Activated T-cell treated with anti-CD3 and anti-CD28 coated beads, Interleukin-2, amount 50 U/mL, for 72 hours (primary cell): Measurements from ENCODE around the gene SEPTIN12. TPM values are rescaled to one million over a fixed set of nuclear protein-coding genes. Genes with fewer than 3 reads are reported as not detected.
"Not testable (repeated sequence)": the region's sequence is repeated elsewhere in the genome, so short reads cannot be mapped to it uniquely, and the experiment has no call there.

Source experiments
- ATAC-seq, 2 donors: fragments of 150-1000 bp; cut with Tn5 transposase; replicated peaks in 1 of 2; 2 replicates each; pipeline ENCODE4 v1.10.0; 2021; ENCODE audit warnings: moderate library complexity in 2 of 2, mild to moderate bottlenecking in 1 of 2
- DNase-seq, 2 donors: peaks; one replicate each; pipeline ENCODE4 v3.0.0; 2021 to 2022; ENCODE audit warnings: mixed read lengths in 1 of 2
- H3K27ac Mint-ChIP-seq: one replicate; pipeline ENCODE4 v1.8.0; 2022; ENCODE audit warnings: mild to moderate bottlenecking, moderate library complexity, mixed read lengths
- H3K27me3 Mint-ChIP-seq: one replicate; pipeline ENCODE4 v1.8.0; 2022; ENCODE audit warnings: low read depth, mixed read lengths
- H3K36me3 Mint-ChIP-seq, 2 donors: one replicate each; pipeline ENCODE4 v1.8.0; 2022; ENCODE audit warnings: mixed read lengths in 2 of 2, mild to moderate bottlenecking in 1 of 2; ENCODE audit not compliant: insufficient read depth in 2 of 2
- H3K4me1 Mint-ChIP-seq: one replicate; pipeline ENCODE4 v1.8.0; 2022; ENCODE audit warnings: low read depth, mixed read lengths
- H3K4me3 Mint-ChIP-seq, 2 donors: one replicate each; pipeline ENCODE4 v1.8.0; 2022; ENCODE audit warnings: mild to moderate bottlenecking in 2 of 2, mixed read lengths in 2 of 2, moderate library complexity in 2 of 2
- H3K9me3 Mint-ChIP-seq, 2 donors: one replicate each; pipeline ENCODE4 v1.8.0; 2022; ENCODE audit warnings: mixed read lengths in 2 of 2
- total RNA-seq, 2 donors: library from RNA; stranded (reverse); gene quantifications; one replicate each; pipeline ENCODE4 v1.2.3, GENCODE V29; 2022

SEPTIN12 gene
- total RNA-seq, 2 donors from 2014 or later: not detected

DNA sequence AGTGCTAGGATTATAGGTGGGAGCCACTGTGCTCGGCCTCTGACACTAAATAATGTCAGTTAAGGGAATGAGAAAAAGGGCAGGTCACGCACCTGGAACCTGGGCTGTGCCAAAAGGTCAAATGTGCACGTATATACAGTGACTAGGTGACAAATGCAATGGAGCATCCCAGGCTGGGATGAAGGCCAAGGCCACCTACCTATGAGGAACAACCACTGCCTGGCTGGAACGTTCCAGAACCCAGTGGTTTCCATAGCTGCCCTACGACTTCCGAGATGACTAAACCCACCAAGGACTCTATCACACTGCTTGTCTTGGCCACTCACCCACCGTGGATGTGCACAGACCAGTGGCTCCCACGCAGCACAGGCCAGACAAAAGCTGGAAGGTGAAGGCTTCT lies 37.2 kb downstream of the SEPTIN12 start:
- DNase-seq: no peak
- ATAC-seq: no peak
- H3K27me3 Mint-ChIP-seq: no peaks in the 10 kb centered on the region
- H3K4me1 Mint-ChIP-seq: peaks cover 21% of the 10 kb centered on the region
- H3K9me3 Mint-ChIP-seq: no peaks in the 10 kb centered on the region
- H3K27ac Mint-ChIP-seq: no peak overlapping the region
- H3K36me3 Mint-ChIP-seq: peaks cover 4 to 12% of the 10 kb centered on the region in 2 donors
- H3K4me3 Mint-ChIP-seq: no peak overlapping the region

DNA sequence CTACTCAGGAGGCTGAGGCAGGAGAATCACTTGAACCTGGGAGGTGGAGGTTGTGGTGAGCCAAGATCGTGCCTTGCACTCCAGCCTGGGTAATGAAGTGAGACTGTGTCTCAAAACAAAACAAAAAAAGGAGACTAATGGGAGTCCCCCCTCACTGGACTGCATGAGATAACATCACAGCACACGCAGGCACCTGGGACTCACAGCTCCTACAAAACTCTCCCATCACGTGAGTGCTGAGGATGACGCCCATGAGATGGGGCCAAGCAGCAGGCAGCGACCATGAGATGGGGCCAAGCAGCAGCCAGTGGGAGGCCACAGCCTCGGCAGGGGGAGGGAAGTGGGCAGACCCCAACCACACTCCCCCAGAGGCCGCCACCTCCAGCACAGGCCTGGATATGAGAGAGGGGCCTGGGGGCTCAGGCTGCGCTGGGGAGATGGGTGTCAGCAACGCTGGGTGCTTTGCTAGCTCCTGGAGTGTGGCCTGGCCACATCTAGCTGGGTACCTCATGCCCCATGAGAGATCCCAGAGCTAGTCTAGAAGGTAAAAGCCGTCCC lies 38.4 kb downstream of the SEPTIN12 start:
- Mint-ChIP-seq H3K36me3 (peaks cover 0 to 2% of the 10 kb centered on the region in 2 donors), H3K9me3 (no peaks in the 10 kb centered on the region), H3K4me1 (peaks cover 21% of the 10 kb centered on the region), H3K4me3 (no peak overlapping the region), H3K27me3 (no peaks in the 10 kb centered on the region), H3K27ac (no peak overlapping the region)
- DNase-seq (no peak), ATAC-seq (no peak)

- Mint-ChIP-seq H3K36me3 (peaks cover 0 to 2% of the 10 kb centered on the region in 2 donors), H3K9me3 (no peaks in the 10 kb centered on the region), H3K27ac (no peak overlapping the region), H3K4me3 (no peak overlapping the region), H3K4me1 (peaks cover 22% of the 10 kb centered on the region), H3K27me3 (no peaks in the 10 kb centered on the region)
- ATAC-seq: no peak
- DNase-seq: no peak
Measured at GRCh38 chr16:4748682-4749411, 39.3 kb downstream of the SEPTIN12 start.

DNA sequence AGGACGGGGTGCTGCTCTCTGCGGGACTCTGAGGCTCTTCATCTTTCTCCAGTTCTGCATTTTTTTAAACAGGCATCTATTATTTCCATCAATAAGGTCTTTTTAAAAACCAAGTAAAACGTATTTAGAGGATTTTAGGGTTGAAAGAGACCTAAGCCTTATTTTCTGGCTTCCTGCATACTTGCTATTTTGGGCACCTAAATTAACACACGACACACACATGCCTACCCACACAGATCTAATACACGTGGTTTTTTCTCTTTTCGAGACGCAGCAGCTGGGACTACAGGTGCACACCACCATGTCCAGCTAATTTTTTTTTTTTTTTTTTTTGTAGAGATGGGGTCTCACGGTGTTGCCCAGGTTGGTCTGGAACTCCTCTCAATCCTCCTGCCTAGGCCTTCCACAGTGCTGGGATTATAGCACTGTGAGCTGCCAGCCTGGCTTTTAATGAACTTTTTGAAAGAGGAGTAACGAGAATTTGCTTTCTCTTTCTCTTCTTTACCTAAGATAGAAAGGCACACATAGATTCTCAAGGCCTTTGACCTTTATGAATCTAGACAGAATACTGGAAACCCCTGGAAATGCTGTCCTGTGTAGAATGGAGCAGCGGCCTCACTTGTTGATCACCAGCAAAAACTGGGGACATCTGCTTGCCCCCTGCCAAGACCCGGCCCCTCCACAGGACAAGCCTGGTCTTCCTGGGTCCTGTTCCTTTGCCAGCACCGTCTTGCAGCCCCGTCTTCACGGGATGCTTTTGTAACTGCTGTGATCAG lies 40.1 kb downstream of the SEPTIN12 start:
- peaks cover 0 to 2% of the 10 kb centered on the region in 2 donors for H3K36me3 Mint-ChIP-seq
- no peaks in the 10 kb centered on the region for H3K27me3 Mint-ChIP-seq
- no peak for DNase-seq
- H3K9me3 Mint-ChIP-seq: no peaks in the 10 kb centered on the region
- ATAC-seq: no peak
- H3K4me3 Mint-ChIP-seq: peak overlapping the region; percentile 39 to 47
- peaks cover 29% of the 10 kb centered on the region for H3K4me1 Mint-ChIP-seq
- H3K27ac Mint-ChIP-seq: peak overlapping the region; percentile 88

DNA sequence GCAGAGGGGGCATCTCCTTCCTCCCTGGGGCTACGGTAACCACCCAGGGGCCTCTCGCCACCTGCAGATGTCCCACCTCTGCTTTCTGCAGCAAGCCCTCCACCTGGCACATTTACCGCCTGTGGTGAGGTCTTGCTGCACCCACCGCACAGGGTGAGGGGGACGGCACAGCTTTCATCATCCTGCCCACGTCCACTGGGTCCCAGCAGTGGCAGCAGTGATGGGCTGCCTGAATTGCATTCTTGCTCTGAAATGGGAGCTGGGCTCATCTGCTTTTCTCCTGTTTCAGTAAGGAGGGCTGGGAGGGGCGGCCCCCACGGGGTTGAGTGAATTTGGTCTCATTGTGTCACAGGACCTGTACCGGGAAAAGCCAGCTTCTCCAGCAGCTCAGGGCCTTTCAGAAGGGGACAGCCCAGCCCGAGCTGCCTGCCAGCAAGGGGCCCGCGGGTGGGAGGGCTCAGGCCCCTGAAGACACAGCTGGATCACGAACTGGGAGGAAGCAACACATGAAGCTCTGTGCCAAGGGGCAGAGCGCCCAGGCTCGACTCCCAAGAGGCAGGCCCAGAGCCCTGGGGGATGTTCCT lies 41.1 kb downstream of the SEPTIN12 start:
- Mint-ChIP-seq H3K4me1 (peaks cover 30% of the 10 kb centered on the region), H3K27me3 (no peaks in the 10 kb centered on the region), H3K4me3 (no peak overlapping the region), H3K9me3 (no peaks in the 10 kb centered on the region), H3K27ac (no peak overlapping the region), H3K36me3 (peaks cover 0 to 1% of the 10 kb centered on the region in 2 donors)
- ATAC-seq: peak in 1 of 2 donors; percentile 45
- DNase-seq: no peak

GRCh38 chr16:4746215-4746614 lies 41.9 kb downstream of the SEPTIN12 start:
- H3K27me3 Mint-ChIP-seq: no peaks in the 10 kb centered on the region

DNA sequence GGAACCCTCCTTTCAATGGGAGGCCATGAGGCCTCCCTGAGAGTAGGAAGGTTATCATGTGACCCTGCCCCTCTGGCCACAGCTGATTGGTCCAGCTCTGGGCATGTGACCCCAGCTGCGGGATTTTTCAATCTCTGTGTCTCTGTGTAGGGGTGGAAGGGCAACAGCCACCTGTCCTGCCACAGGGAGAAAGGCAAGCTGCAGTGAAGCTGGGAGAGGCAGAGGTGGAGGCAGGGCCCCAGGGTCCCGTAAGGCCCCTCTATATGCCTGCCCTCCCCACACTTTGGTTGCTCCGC lies 42.9 kb downstream of the SEPTIN12 start:
- Mint-ChIP-seq H3K36me3 (peaks cover 0 to 1% of the 10 kb centered on the region in 2 donors), H3K27ac (no peak overlapping the region), H3K4me3 (no peak overlapping the region), H3K27me3 (no peaks in the 10 kb centered on the region), H3K4me1 (peaks cover 30% of the 10 kb centered on the region), H3K9me3 (no peaks in the 10 kb centered on the region)
- ATAC-seq (no peak), DNase-seq (no peak)

More at GRCh38 chr16:4746215-4746614, 41.9 kb downstream of the SEPTIN12 start:
- H3K4me1 Mint-ChIP-seq: peaks cover 30% of the 10 kb centered on the region
- no peak overlapping the region for H3K4me3 Mint-ChIP-seq
- H3K36me3 Mint-ChIP-seq: peaks cover 0 to 1% of the 10 kb centered on the region in 2 donors
- H3K9me3 Mint-ChIP-seq: no peaks in the 10 kb centered on the region
- ATAC-seq: no peak
- DNase-seq: no peak
- H3K27ac Mint-ChIP-seq: no peak overlapping the region

DNA sequence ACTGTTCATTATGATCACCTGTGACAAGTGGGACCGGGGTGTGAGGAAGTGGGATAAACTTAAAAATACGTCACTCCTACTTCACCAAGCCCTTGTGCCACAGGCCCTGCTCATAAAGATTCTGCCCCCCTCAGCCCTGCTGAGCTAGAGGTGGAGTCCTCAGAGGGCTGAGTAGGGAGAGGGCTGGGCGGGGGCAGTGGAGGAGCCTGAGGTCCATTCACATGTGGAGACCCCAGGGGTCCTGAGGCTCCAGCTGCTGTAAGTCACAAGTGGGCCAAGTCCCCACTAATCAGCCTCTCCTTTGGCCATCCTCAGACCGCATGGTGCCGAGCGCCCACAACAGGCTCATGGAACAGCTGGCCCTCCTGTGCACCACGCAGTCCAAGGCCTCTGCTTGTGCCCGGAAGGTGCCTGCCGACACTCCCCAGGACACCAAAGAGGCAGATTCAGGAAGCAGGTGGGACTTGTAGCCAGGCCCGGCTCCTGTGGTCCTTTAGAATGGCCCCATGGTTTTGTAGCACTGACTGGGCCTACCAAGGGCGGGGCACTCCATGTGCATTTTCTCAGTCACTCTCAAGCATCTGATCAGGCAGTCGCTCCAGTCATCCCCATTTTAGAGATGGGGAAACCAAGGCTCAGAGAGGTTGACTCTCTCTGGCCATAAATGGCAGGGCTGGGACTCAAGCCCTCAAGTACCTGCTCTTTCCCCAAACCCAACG lies 43.4 kb downstream of the SEPTIN12 start:
- H3K4me3 Mint-ChIP-seq: no peak overlapping the region
- no peaks in the 10 kb centered on the region for H3K9me3 Mint-ChIP-seq
- H3K27ac Mint-ChIP-seq: no peak overlapping the region
- no peaks in the 10 kb centered on the region for H3K27me3 Mint-ChIP-seq
- no peak for DNase-seq
- ATAC-seq: no peak
- H3K4me1 Mint-ChIP-seq: peaks cover 30% of the 10 kb centered on the region
- peaks cover 0 to 1% of the 10 kb centered on the region in 2 donors for H3K36me3 Mint-ChIP-seq

DNA sequence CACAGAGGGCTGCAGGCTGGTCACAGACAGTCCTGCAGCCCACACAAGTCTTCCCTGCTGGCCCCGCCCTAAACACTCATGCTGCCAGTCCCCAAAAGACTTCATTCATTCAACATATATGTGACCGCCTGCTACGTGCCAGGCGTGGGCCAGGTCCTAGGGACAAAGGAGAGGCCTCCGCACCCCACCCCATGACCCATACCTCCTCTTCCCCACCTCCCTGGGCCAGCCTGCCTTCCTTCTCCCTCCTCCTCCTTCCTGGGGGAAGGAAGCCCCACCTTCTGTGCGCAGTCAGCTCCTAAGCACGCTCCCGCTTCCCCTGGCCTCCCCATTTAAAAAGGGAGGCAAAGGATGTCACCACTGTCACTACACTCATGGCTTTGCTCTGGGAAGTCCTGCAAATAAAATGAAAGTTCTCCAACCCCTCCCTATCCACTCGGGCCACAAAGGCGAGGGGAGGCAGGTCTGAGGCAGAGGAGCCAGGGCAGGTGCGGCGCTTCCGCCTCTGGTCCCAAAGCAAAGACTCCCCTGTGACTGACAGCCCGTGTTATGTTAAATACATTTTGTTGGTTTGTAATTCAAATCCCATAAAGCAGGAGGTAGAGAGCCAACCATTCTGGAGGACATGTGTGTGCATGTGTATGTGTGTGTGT lies 44.8 kb downstream of the SEPTIN12 start:
- DNase-seq: no peak
- peak in 1 of 2 donors; percentile 26 for ATAC-seq
- no peaks in the 10 kb centered on the region for H3K9me3 Mint-ChIP-seq
- peaks cover 20% of the 10 kb centered on the region for H3K4me1 Mint-ChIP-seq
- peaks cover 0 to 1% of the 10 kb centered on the region in 2 donors for H3K36me3 Mint-ChIP-seq
- H3K27ac Mint-ChIP-seq: peak overlapping the region; percentile 23
- H3K27me3 Mint-ChIP-seq: no peaks in the 10 kb centered on the region
- H3K4me3 Mint-ChIP-seq: peak overlapping the region; percentile 61 to 71

GRCh38 chr16:4738370-4738769 lies 49.8 kb downstream of the SEPTIN12 start:
- ATAC-seq, H3K36me3 Mint-ChIP-seq, H3K27ac Mint-ChIP-seq, H3K9me3 Mint-ChIP-seq, DNase-seq, H3K4me3 Mint-ChIP-seq, H3K27me3 Mint-ChIP-seq: not testable (repeated sequence)
- H3K4me1 Mint-ChIP-seq: peaks cover 16% of the 10 kb centered on the region

GRCh38 chr16:4737545-4737944 lies 50.6 kb downstream of the SEPTIN12 start:
- H3K4me3 Mint-ChIP-seq: no peak overlapping the region
- H3K27me3 Mint-ChIP-seq: no peaks in the 10 kb centered on the region
- no peaks in the 10 kb centered on the region for H3K9me3 Mint-ChIP-seq
- peaks cover 20% of the 10 kb centered on the region for H3K4me1 Mint-ChIP-seq
- DNase-seq (no peak), ATAC-seq (no peak)
- no peak overlapping the region for H3K27ac Mint-ChIP-seq
- no peaks in the 10 kb centered on the region for H3K36me3 Mint-ChIP-seq

DNA sequence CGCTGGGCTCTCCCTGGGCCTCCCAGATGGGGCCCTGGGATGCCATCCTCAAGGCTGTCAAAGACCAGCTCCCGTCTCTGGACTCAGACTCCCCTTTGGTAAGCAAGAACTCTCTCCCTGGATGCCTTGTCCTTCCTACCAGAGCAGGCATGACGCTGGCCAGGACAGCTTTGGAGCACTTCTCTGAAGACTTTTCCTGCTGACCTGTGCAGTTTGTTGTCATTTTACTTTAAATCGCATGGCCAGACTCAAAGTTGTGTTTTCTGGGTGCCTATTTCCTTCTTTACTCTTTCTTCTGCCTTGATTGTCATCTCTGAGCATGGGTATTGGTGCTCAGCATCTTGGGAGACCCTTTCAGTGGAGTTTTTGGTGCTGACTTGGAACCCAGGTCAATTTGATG lies 51.6 kb downstream of the SEPTIN12 start:
- Mint-ChIP-seq H3K9me3 (no peaks in the 10 kb centered on the region), H3K4me3 (no peak overlapping the region), H3K27me3 (no peaks in the 10 kb centered on the region), H3K4me1 (peaks cover 25% of the 10 kb centered on the region), H3K36me3 (no peaks in the 10 kb centered on the region), H3K27ac (no peak overlapping the region)
- no peak for DNase-seq
- ATAC-seq: no peak
